Measurements from ENCODE around the gene NTM. TPM values are rescaled to one million over a fixed set of nuclear protein-coding genes. Genes with fewer than 3 reads are reported as not detected.

NTM gene
- total RNA-seq, 4 donors from 2014 or later, result 0.40 to 3.1 (median 2.1) TPM; not detected in 1

DNA sequence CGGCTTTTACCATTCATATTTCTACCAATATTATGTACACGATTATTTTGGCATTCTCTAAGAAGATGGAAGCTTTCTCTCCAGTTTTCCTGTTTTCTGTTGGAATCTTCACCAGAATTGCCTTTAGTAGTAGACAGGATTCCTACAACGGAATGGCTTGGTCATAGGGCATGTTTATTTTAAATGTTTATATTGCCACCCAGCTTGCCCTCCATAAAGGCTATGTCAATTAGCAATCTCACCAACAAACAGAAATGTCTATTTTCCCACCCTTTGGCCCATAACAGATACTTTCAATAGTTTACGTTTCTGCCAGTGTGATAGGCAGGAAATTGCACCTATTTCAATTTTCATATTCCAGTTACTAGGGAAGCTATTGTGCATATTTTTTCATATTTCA is 893.5 kb downstream of the NTM start:
- in situ Hi-C loops (cut with MboI; ENCODE audit: low pct_ligation_motif_present in 1 of 4, low pct_unique_long_range_greater_than_20kb in 1 of 4, low sequenced_read_pairs in 3 of 4) (no loop called here), intact Hi-C loops (cut with DNase I; ENCODE audit: low total_unique reads) (no loop called here)
- Histone ChIP-seq H3K4me3 (no peak overlapping the region), H3K4me1 (no peaks in the 10 kb centered on the region), H3K9me3 (no peaks in the 10 kb centered on the region), H3K27ac (no peak overlapping the region), H3K36me3 (no peaks in the 10 kb centered on the region), H3K27me3 (no peaks in the 10 kb centered on the region)
- no peak for TF ChIP-seq POLR2AphosphoS5 (IDR thresholded peaks at IDR 0.05)
- no peak for TF ChIP-seq EP300 (IDR thresholded peaks at IDR 0.05; ENCODE audit: low read depth)
- TF ChIP-seq POLR2A (IDR thresholded peaks at IDR 0.05), result no peak
- TF ChIP-seq, protein P1, sequence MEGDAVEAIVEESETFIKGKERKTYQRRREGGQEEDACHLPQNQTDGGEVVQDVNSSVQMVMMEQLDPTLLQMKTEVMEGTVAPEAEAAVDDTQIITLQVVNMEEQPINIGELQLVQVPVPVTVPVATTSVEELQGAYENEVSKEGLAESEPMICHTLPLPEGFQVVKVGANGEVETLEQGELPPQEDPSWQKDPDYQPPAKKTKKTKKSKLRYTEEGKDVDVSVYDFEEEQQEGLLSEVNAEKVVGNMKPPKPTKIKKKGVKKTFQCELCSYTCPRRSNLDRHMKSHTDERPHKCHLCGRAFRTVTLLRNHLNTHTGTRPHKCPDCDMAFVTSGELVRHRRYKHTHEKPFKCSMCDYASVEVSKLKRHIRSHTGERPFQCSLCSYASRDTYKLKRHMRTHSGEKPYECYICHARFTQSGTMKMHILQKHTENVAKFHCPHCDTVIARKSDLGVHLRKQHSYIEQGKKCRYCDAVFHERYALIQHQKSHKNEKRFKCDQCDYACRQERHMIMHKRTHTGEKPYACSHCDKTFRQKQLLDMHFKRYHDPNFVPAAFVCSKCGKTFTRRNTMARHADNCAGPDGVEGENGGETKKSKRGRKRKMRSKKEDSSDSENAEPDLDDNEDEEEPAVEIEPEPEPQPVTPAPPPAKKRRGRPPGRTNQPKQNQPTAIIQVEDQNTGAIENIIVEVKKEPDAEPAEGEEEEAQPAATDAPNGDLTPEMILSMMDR (IDR thresholded peaks at IDR 0.05), result no peak
- 54 to 75% methylated on average over 3 to 4 of the region's 4 CpGs for WGBS, 2 donors (ENCODE audit: low coverage in 1 of 2)
- DNase-seq, result no peak

DNA sequence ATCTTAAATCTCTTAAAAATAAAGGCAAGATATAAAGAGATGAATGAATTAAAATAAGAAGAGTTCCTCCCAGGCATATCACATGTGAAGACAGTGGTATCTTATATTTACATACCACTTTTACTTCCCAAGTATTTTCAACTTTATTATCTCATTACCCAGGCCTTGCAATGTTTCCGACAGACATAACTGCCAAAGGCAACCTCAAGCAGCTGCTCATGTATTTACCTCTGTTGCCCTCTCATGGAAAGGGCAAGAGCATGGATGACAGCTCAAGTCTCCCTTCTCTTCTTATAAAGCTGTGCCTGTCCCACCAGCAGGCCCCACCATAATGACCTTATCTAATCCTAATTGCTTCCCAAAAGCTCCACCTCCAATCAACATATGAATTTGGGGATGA is 894.2 kb downstream of the NTM start:
- DNase-seq, result no peak
- Histone ChIP-seq H3K4me1 (no peaks in the 10 kb centered on the region), H3K36me3 (no peaks in the 10 kb centered on the region), H3K4me3 (no peak overlapping the region), H3K9me3 (no peaks in the 10 kb centered on the region), H3K27ac (no peak overlapping the region), H3K27me3 (no peaks in the 10 kb centered on the region)
- intact Hi-C loops (cut with DNase I; ENCODE audit: low total_unique reads), result no loop called here
- in situ Hi-C loops (cut with MboI; ENCODE audit: low pct_ligation_motif_present in 1 of 4, low pct_unique_long_range_greater_than_20kb in 1 of 4, low sequenced_read_pairs in 3 of 4), result no loop called here
- TF ChIP-seq POLR2A (IDR thresholded peaks at IDR 0.05), result no peak
- no peak for TF ChIP-seq POLR2AphosphoS5 (IDR thresholded peaks at IDR 0.05)
- TF ChIP-seq EP300 (IDR thresholded peaks at IDR 0.05; ENCODE audit: low read depth), result no peak
- TF ChIP-seq, protein P1 (IDR thresholded peaks at IDR 0.05), result no peak
- 20 to 55% methylated on average over 1 of the region's 1 CpG for WGBS, 2 donors (ENCODE audit: low coverage in 1 of 2)

DNA sequence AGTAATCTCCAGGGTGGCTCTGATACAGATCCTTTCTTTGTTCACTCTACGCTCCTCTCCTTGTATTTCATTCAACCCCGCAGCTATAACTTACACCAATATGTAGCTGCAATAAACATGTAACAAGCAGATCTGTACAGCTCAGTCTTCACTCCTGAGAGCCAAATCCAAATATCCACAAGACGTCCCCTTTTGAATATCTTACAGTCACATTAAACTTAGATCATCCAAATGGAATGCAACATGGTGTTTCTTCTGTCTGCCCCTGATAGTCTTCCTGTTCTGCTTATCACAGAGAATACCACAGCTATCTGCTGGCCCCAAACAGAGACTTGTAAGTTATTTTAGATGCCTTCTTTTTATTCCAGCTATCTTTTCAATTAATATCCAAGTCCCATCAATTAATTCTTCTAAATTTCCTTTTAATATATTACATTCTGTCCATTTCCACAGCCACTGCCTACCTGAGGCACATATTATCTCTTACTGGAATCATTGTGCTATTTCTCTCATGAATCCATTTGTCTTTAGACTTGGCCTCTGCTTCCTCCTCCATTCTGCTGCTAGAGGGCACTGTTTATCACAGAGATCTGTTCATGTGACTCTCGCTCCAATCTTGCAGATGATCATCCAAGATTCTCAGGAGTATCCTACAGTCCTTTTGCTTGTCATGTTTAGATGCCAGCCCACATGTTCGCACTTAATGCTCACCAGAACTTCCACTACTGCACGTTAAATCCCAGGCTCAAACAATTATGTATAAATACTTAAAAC is 908.6 kb downstream of the NTM start:
- Histone ChIP-seq H3K27me3 (no peaks in the 10 kb centered on the region), H3K4me3 (no peak overlapping the region), H3K27ac (no peak overlapping the region), H3K9me3 (no peaks in the 10 kb centered on the region), H3K36me3 (no peaks in the 10 kb centered on the region), H3K4me1 (no peaks in the 10 kb centered on the region)
- no peak for DNase-seq
- in situ Hi-C loops (cut with MboI; ENCODE audit: low pct_ligation_motif_present in 1 of 4, low pct_unique_long_range_greater_than_20kb in 1 of 4, low sequenced_read_pairs in 3 of 4) (loop anchor here in 1 of 4 donors (25.0 kb wide), 1 partner anchor 108 kb away; no protein-coding TSS in a partner anchor), intact Hi-C loops (cut with DNase I; ENCODE audit: low total_unique reads) (no loop called here)
- TF ChIP-seq, protein P1 (IDR thresholded peaks at IDR 0.05), result peak in 1 of 5 experiments; percentile 7
- no peak for TF ChIP-seq POLR2A (IDR thresholded peaks at IDR 0.05)
- WGBS, 2 donors (ENCODE audit: low coverage in 1 of 2), result 52 to 64% methylated on average over 4 to 6 of the region's 6 CpGs

DNA sequence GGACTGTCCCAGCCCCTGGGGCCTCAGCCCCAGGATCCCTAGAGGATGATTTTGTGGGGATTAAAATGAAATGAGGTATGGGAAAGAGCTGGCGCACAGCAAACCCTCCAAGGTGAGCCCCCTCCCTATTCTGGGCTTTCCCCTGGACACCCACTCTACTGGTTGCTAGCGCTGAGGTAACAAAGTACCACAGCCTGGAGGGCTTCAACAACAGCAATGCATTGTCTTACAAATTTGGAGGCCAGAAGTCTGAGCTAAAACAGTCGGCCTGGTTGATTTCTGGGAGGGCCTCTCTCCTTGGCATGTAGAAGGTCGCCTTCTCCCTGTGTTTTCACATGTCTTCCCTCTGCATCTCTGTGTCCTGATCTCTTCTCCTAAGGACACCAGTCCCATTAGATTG is 913.6 kb downstream of the NTM start:
- Histone ChIP-seq H3K27me3 (no peaks in the 10 kb centered on the region), H3K9me3 (no peaks in the 10 kb centered on the region), H3K4me3 (no peak overlapping the region), H3K27ac (no peak overlapping the region), H3K36me3 (no peaks in the 10 kb centered on the region), H3K4me1 (no peaks in the 10 kb centered on the region)
- TF ChIP-seq EP300 (IDR thresholded peaks at IDR 0.05; ENCODE audit: low read depth) (no peak), POLR2AphosphoS5 (IDR thresholded peaks at IDR 0.05) (no peak), POLR2A (IDR thresholded peaks at IDR 0.05) (no peak)
- TF ChIP-seq, protein P1 (IDR thresholded peaks at IDR 0.05), result no peak
- intact Hi-C loops (cut with DNase I; ENCODE audit: low total_unique reads), result no loop called here
- 87 to 89% methylated on average over 3 to 4 of the region's 4 CpGs for WGBS, 2 donors (ENCODE audit: low coverage in 1 of 2)
- in situ Hi-C loops (cut with MboI; ENCODE audit: low pct_ligation_motif_present in 1 of 4, low pct_unique_long_range_greater_than_20kb in 1 of 4, low sequenced_read_pairs in 3 of 4), result loop anchor here in 1 of 4 donors (25.0 kb wide), 1 partner anchor 103 kb away; no protein-coding TSS in a partner anchor
- no peak for DNase-seq

All from transverse colon (tissue), 4 donors.